HG03571 (cell line): ENCODE results near the gene NKAIN4.
"Not testable (repeated sequence)": the region's sequence is repeated elsewhere in the genome, so short reads cannot be mapped to it uniquely, and the experiment has no call there.

Experiments
- ATAC-seq: cut with Tn5 transposase; IDR thresholded peaks from one replicate; pipeline ENCODE4 v1.9.1; 2021; ENCODE audit not compliant: unreplicated experiment

NKAIN4 gene

DNA sequence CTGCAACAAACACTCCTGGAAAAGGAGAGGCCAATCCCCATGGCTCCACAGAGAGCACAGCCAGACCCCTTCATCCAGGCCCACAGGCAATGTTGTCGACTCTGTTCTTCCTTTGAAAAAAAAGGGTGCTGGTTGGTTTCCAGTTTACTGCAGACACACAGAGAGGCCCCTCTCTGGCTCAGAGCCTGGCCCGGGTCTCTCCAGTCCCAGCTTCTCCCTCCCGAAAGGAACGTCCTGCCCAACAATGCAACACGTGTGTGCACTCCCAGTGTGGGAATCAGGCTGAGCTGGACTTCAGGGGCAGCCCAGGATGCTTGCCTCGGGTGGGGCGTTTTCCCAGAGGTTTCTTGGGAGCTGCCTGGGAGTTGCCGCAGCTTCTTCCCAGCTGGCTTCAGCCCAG is 4.5 kb upstream of the NKAIN4 start:
- no peak for ATAC-seq

DNA sequence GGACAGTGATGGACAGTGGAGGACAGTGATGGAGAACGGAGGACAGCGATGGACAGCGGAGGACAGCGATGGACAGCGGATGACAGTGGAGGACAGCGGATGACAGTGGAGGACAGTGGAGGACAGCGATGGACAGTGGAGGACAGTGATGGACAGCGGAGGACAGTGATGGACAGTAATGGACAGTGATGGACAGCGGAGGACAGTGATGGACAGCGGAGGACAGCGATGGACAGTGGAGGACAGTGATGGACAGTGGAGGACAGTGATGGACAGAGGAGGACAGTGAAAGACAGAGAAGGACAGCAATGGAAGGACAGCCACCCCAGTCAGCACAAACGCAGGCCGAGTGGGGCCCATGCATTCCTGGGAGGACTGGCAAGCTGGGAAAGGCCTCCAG is 3.4 kb upstream of the NKAIN4 start:
- ATAC-seq: no peak

DNA sequence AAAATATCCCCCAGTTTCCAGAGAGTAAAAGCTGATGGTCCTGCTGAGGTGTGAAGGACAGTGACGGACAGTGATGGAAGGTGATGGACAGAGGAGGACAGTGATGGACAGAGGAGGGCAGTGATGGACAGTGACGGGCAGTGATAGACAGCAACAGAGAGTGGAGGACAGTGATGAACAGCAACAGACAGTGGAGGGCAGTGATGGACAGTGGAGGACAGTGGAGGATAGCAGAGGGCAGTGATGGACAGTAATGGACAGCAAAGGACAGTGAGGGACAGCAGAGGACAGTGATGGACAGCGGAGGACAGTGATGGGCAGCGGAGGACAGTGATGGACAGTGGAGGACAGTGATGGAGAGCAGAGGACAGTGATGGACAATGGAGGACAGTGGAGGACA is 2.7 kb upstream of the NKAIN4 start:
- ATAC-seq: no peak

DNA sequence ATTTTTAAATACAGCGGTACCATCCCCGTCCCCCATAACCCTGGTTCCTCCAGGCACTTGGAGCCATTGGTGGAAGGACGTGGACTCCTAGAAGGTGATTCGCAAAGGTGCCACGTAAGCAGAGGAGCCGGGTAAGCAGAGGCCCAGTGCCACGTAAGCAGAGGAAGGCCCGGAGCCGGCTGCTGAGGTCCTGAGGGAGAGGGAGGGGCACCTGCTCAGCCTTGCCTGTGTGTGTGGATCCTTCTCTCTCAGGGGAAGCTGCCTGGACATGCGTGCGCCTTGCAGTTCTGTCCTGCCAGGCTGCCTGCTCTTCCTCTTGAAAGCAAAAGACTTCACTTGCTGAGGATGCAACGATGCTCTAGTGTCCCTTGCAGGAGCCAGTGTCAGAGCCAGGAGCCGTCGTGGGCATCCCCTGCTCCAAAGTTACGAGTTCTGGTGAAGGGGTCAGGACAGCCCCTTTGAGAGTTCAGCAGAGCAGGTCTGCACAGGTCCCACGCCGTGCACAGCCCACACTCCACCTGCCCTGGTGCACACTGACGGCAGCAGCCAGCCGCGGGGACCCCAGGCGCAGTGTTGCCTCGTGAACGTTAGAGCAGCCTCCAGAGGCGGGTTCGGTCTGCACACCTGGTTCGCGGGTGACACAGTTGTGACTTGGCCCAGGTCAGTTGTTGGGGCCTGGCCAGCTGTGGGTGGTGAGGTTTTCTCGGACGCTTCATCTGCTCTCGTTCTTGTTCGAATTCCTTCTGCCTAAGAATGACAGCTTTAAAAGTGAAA is 1.9 kb upstream of the NKAIN4 start:
- no peak for ATAC-seq

DNA sequence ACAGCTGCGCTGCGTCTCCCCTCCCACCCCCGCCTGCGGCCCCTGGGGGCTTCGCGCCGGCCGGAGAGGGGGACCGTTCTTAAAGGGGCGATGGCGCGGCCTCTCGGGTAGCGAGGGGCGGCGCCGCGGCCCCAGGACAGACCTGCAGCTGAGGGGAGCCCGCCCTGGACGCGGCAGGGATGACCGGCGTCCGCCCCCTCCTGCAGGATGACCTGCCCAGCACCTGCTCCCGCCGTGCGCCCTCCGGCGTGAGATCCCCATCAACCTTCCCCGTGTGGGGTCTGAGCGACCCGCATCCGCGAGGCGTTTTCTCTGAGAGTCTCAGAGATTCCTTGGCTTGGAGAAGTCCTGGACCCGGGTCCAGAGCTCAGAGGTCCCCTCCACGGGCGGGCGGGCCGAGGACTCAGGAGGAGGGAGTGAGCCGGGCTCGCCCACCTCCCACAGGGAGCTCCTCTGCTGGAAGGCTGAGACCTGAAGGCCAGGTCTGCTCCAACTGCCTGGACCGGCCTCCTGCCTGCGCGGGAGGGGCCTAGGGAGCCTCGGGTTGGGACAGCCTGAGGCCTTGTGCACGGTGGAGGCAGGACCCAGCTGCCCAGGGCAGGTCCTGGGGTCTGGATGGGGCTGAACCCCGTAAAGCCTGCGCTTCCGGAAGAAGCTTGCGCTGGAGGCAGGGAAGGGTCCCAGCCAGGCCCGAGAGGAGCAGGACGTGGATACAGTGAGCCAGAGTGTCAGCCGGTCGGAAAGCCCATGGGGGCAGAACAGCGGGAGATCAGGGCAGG is 532 bp upstream of the NKAIN4 start:
- no peak for ATAC-seq

DNA sequence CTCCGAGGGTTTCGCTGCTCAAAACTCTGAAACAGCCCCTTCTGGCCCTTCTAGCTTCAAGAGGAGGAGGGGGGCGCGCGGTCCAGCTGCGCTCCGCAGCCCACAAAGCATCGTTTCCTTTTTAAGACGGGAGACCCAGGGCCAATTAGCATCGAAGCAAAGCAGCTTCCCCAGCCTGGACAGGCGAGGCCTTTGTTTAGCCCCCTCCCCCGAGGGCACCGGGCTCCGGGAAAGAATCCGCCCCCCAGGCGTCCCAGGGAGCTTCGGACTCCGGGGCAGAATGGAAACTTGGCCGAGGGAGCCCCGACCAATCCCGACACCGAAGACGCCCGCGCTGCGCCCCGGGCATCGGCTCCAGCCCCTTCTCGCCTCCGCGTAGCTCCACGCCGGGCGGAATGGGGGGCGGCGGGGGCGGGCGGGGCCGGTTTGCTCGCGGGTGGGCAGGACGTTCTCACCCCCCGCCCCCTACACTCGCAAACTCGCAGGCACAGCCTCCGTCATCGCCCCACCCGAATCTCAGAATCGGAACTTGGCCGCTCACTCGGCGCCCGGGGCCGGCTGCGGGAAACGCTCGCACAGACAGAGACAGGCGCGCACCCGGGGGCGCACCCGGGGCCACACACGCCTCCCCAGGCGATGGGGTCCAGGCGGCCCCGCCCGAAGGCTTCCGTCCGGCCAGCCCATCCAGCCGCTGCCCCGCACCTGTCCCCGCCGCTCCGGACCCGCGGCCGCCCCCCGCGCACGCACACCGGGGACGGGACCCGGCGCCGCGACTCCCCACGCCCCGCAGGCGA is 628 bp downstream of the NKAIN4 start:
- no peak for ATAC-seq

DNA sequence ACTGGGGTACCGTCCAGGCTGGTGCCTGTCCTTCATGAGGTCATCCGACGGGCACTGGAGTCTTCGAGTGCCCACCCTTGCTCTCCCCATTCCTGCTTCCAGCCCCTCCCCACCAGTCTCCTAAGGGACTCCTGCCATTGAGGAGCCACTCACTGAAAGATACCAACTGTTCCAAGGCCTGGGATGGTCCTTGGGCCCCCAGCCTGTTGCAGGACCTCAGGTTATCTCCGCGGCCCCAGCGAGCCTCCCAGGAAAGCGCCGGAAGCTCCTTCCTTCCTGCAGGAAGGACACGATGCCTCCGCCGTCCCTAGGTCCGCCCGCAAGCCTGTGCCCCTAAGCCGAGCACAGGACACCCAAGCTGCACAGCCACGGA is 1.2 kb downstream of the NKAIN4 start:
- no peak for ATAC-seq

DNA sequence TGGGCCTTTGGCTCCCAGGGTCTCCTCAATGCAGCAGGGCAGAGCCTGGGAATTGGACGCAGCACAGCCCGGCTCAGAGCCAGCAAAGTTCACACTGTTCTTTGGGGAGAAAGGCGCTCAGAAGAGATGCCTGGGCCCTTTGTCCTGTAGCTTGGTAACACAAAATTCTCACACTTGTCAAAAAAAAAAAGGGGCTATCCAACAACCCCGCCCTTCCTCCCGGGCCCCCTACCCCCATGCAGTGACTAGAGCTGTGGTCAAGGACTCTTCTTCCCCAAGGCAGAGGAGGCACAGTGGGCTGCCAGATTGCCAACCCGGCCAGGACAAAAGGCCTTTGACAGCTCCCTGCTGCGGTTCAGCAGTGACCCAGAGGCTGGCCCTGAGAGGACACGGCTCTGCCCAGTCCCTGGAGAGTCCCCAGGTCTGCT is 2.0 kb downstream of the NKAIN4 start:
- no peak for ATAC-seq

DNA sequence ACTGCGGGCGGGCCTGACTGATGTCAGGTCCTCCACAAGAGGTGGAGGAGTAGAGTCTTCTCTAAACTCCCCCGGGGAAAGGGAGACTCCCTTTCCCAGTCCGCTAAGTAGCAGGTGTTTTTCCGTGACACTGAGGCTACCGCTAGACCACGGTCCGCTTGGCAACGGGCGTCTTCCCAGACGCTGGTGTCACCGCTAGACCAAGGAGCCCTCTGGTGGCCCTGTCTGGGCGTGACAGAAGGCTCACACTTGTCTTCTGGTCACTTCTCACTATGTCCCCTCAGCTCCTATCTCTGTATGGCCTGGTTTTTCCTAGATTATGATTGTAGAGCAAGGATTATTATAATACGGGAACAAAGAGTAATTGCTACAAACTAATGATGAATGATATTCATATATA is 2.9 kb downstream of the NKAIN4 start:
- not testable (repeated sequence) for ATAC-seq

DNA sequence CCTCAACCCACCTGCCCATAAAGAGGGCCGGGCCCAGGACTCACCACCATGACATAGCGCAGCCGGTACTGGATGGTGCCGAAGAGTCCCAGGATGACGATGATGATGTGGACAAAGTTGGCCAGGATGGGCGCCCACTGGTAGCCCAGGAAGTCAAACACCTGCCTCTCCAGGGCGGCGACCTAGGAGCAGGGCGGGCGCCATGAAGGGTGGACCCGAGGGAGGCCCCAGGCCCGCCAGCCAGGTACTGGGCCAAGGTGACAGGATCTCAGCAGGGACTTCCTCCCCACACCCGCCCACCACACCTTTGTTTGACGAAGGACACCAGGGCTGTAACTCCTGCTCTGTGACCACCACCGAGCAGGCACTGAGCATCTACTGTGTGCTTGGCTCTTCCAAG is 4.4 kb downstream of the NKAIN4 start:
- no peak for ATAC-seq

DNA sequence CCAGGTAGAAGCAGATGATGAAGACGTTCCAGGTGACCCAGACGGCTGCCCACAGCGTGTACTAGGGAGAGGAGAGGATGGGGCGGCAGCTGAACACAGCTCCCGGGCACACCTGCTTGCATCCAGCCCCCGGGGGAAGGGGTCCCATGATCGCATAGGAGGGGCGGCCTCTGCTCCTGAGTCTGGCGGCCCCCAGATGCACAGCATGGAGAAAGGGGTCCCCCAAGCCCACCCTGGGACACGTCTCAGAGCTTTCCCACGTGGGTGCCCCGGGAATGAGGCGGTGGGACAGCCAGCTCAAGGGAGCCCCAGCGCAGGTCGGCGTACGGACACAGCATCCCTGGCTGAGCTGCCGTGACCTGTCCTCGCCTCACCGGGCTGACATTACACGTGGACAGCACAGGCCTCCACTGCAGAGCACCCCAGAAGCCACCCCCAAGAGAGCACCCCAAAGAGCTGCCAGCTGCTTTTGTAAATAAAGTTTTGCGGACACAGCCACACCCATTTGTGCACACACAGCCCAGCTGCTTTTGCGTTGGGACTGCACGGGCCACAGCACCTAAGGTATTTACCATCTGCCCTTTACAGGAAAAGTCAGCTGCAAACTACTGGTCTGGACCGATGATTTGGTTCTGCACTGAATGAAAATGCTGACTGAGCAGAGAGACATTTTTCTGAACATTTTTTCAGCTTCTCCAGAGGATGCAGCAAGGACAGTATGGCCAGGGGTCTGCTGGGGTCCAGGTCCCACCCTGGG is 5.2 kb downstream of the NKAIN4 start:
- no peak for ATAC-seq

DNA sequence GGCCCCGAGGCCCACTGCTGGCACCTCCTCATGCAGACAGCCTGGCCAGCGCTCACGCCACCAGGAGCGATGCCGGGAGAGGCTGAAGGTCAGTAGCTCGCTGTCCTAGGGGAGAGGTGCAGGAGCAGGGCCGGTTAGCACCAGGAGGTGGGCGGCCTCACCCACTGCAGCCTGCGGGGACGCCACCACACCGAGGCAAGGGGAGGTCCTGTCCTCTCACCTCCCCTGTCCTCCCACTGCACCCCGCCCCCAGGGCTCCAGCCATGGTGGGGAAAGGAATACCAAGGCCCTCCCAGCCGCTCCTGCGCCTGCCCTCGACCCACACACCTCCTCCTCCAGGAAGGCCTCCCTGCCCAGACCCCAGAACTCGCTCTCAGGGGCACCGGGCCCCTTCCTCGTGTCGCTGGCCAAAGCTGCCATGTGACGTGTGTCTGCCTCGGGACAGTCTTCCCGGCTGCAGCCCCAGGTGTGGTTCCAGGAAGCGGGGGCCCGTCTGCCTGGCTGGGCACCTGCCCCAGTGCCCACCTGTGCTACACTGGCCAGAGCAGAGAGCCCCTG is 6.5 kb downstream of the NKAIN4 start:
- ATAC-seq: no peak

DNA sequence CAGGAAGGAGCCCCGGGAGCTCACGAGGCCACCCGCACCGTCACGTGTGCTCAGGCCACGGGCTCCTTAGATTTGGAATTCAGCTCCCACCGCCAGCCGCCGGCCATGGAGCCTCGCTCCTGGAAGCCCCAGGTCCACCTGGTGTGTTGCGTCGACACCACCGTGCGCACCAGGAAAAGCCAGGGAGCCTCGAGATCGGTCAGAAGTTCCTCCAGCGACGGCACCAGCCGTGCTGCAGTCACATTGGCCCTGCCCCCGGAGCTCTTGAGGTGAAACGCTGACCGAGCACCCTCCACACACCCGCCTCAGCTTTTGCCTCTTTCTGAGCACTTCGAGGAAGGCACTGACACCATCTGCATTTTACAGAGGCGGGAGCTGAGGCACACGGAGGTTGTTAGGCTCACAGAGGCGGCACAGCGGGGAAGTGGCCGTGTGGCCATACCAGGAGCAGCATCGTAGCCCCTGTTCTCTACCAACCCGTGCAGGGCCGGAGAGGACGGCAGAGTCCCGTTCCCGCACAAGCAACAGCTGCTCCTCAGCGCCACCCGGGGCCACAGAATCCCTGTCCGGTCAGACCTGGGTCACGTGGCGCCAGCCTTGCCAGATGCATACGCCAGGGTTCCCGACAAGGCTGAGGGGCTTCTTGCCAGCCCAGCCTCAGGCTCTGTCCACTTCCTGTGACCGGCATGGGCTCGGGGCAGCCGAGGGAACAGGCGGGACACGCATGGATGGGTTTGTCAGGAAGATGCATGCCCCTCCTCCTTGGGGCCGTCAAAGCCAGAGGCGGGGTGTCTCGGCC is 7.6 kb downstream of the NKAIN4 start:
- no peak for ATAC-seq

DNA sequence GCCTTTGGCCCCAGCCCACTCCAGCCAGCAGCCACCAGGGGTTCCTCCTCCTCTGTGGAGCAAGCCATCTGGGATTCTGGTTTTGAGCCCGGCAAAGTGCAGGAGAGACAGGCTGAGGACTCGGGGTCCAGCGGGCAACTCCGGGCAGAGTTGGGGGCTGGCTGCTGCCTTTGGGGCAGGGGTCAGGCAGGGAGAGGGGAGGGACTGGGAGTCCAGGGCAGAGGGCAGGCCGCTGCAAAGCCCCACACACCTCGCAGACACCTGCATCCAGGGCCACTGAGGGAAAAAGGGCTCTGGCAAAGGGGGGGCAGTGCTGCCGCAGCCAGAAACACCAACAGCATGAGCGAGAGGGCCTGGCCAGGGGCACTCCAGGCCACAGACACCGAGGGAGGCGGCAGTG is 9.8 kb downstream of the NKAIN4 start:
- ATAC-seq: no peak

DNA sequence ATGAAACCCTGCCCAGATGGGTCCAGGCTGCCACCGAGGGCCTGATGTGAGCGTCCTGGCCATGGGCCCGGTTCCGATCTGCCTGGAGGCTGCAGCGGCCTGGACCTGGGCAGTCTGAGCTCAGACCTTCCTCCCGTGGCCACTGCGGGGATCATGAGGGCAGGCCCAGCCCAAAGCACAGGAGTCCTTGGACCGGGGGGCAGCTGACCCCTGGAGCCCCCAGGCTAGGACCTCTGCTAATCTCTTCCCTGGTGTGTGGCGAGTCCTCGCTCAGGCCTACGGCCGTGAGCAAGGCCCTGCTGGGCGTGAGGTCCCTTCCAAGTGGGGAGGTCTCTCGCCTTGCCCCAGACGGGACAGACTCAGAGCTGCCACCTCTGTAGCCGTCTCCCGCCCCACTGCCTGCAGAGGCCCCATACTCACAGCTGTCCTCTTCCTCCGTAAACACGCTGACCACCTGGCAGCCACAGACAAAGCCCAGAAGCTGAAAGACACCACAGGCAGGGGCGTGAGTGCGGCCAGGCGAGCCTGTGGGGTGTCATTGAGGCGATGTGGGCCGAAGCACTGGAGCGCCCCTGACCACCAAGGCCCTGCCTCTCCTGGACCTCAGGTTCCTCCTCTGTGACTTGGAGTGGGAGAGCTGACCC is 10.5 kb downstream of the NKAIN4 start:
- ATAC-seq: no peak

DNA sequence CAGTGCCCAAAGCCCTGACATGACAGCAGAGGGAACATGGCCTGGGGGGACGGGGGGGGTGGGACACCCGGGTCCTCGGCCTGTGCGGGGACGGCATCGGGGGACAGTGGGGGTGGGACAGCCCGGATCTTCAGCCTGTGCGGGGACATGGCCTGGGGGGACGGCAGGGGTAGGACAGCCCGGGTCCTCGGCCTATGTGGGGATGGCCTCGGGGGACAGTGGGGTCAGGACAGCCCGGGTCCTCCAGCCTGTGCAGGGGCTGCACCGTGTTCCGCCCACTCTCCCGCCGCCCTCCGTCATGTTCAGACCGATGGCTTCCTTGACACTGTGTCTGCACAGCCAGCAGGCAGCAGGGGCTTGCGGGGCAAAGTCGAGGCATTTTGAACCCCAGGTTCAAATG is 11.5 kb downstream of the NKAIN4 start:
- ATAC-seq: no peak

DNA sequence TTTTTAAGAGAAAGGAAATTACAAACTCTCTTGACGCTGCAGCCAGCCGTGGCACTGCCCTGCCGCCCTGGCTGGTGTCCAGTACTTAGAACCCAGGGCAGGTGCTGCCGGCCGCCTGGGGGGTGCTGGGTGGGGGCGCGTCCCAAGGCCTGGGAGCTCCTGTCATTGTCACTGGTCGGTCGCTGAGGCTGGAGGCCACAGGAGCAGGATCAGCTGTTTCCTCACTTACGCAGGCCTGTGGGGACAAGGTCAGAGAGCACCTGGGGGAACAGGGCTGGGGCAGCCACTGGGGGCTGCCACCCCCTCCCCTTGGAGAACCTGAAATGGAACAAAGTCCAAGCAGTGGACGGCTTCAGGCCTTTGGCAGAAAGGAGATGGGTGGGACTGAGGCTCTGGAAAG is 13.0 kb downstream of the NKAIN4 start:
- ATAC-seq: no peak

DNA sequence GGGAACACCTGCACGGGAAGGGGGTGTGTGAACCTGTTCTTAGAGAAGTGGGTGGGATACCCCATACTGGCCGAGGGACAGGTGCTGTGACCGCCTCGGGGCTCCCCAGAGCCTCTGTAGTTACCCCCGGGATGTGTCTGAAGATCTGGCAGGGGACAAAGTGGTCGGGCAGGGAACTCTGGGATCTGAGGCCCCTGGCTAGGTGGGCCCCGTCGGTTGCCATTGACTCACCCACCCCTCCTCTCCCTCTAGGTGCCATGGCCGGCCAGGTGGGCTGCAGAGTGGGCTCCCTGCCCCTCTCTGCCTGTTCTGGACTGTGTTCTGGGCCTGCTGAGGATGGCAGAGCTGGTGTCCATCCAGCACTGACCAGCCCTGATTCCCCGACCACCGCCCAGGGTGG is 14.3 kb downstream of the NKAIN4 start:
- ATAC-seq: no peak

DNA sequence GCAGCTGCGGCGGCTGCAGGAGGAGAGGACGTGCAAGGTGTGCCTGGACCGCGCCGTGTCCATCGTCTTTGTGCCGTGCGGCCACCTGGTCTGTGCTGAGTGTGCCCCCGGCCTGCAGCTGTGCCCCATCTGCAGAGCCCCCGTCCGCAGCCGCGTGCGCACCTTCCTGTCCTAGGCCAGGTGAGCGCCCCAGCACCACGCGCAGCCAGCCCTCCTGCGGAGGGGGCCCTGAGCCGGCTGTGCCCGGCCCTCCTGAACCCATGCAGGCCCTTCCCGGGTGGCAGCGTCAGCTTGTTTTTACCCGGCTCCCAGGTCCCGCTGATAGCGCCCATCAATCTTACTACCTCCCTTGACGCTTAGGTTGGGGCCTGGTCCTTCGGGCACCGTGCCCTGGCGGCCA is 14.8 kb downstream of the NKAIN4 start:
- ATAC-seq: no peak
